ENCODE results near the gene PATZ1.

Gene PATZ1

GRCh38 chr22:31278151-31278621 lies 68.0 kb downstream of the PATZ1 start:
- TF ChIP-seq ZFX (IDR thresholded peaks at IDR 0.05; ENCODE audit: borderline replicate concordance): no peak
- no peak for TF ChIP-seq CTCF (IDR thresholded peaks at IDR 0.05)
- peak overlapping the region; percentile 33 for H3K27ac ChIP-seq

- peak overlapping the region; percentile 33 for H3K27ac ChIP-seq
These were observed 68.4 kb downstream of the PATZ1 start for GRCh38 chr22:31277741-31278140.

GRCh38 chr22:31276426-31277167 lies 69.5 kb downstream of the PATZ1 start:
- H3K27ac ChIP-seq: no peak overlapping the region; the same call in 1 of the 2 replicates
- no peak for TF ChIP-seq ZFX (IDR thresholded peaks at IDR 0.05; ENCODE audit: borderline replicate concordance)
- TF ChIP-seq CTCF (IDR thresholded peaks at IDR 0.05): no peak

More at GRCh38 chr22:31277741-31278140, 68.4 kb downstream of the PATZ1 start:
- no peak for TF ChIP-seq CTCF (IDR thresholded peaks at IDR 0.05)
- TF ChIP-seq ZFX (IDR thresholded peaks at IDR 0.05; ENCODE audit: borderline replicate concordance): no peak

All from 22Rv1 (cell line).